Gastrocnemius medialis (tissue), 4 donors: ENCODE results near the gene GRID2. TPM values are rescaled to one million over a fixed set of nuclear protein-coding genes. Genes with fewer than 3 reads are reported as not detected.

ENCODE experiments used
- ATAC-seq, 2 donors: fragments of 150-250 bp; one replicate each; pipeline ENCODE4 v1.9.1; 2016
- DNase-seq, 2 donors: peaks; one replicate each; pipeline ENCODE4 v3.0.0-alpha.2; 2019
- H3K27ac ChIP-seq, 4 donors: fragments of 200-600 bp; sonication (generic); 1 replicate in 1 of 4; 2 replicates in 3 of 4; pipeline ENCODE4 v1.5.1; 2016 to 2018; ENCODE audit warnings: mild to moderate bottlenecking in 2 of 4, moderate library complexity in 1 of 4
- H3K27me3 ChIP-seq, 3 donors: fragments of 200-600 bp; sonication (generic) in 2 of 3; 1 replicate in 1 of 3; 2 replicates in 2 of 3; pipeline versions ENCODE4 v1.5.1 to v1.6.0; 2016 to 2019; ENCODE audit warnings: mild to moderate bottlenecking in 1 of 3, moderate library complexity in 1 of 3
- H3K36me3 ChIP-seq, 2 donors: fragments of 200-600 bp; sonication (generic) in 1 of 2; one replicate each; pipeline ENCODE4 v1.5.1; 2017 to 2018
- H3K4me1 ChIP-seq, 2 donors: fragments of 200-600 bp; sonication (generic) in 1 of 2; one replicate each; pipeline ENCODE4 v1.5.1; 2016 to 2017; ENCODE audit warnings: mild to moderate bottlenecking in 2 of 2
- H3K4me3 ChIP-seq, 4 donors: fragments of 200-600 bp; sonication (generic) in 3 of 4; 1 replicate in 1 of 4; 2 replicates in 3 of 4; pipeline ENCODE4 v1.5.1; 2016 to 2019; ENCODE audit warnings: mild to moderate bottlenecking in 2 of 4
- H3K9me3 ChIP-seq, 3 donors: fragments of 200-600 bp; sonication (generic) in 2 of 3; 1 replicate in 1 of 3; 2 replicates in 2 of 3; pipeline ENCODE4 v1.5.1; 2016 to 2019
- CTCF ChIP-seq, 5 experiments: fragments of 450-650 bp in 3 of 5; fragments of 200-600 bp in 2 of 5; sonication (generic) in 2 of 5; IDR thresholded peaks in 4 of 5; conservative IDR thresholded peaks in 1 of 5; 1 replicate in 4 of 5; 2 replicates in 1 of 5; pipeline ENCODE4 v1.5.1; 2016 to 2019; ENCODE audit warnings: antibody characterized with exemption in 5 of 5, mild to moderate bottlenecking in 3 of 5, moderate library complexity in 3 of 5
- POLR2A ChIP-seq, 2 donors: fragments of 450-650 bp; IDR thresholded peaks; one replicate each; pipeline ENCODE4 v1.6.1; 2017; ENCODE audit warnings: antibody characterized with exemption in 2 of 2, mild to moderate bottlenecking in 2 of 2, moderate library complexity in 2 of 2
- in situ Hi-C, 4 donors: fragments of 200-750 bp; cut with MboI; loops; one replicate each; pipeline versions ENCODE4 v1.15.0 to v1.8.0; 2017; ENCODE audit warnings: low sequenced_read_pairs in 4 of 4
- intact Hi-C: fragments of 100-400 bp; cut with DNase I; formaldehyde crosslinking; loops from one replicate; pipeline ENCODE4 v1.15.1; 2023; ENCODE audit warnings: low total_unique reads
- total RNA-seq, 4 donors: library from RNA; depleted of rRNA; stranded (reverse); fragments of >200 nt; gene quantifications; one replicate each; pipeline versions ENCODE4 v1.1.0 to v1.2.3, GENCODE V29; 2016

The GRID2 gene
- total RNA-seq, 4 donors from 2014 or later = not detected

DNA sequence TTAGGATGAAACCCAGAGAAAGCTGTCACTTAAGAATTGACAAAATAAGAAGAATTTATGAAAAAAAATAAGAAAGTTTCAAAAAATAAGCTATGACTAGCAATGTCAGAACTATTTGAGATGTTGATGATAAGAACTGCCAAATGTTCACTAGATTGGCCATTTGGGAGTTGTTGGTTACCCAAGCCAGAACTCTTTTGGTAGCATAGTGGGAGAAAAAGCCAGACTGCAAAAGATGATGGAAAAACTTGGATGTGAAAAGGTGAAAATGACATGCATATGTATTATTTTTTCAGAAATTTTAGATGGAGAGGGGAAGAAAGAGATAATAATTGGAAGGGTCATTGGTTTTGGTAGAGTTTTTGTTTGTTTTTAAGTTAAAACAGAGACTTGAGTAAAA is 1127.6 kb downstream of the GRID2 start:
- TF ChIP-seq CTCF (IDR thresholded peaks at IDR 0.05 in 4 of 5, conservative IDR thresholded peaks at IDR 0.05 in 1 of 5) (no peak), POLR2A (IDR thresholded peaks at IDR 0.05) (no peak)
- ATAC-seq = no peak
- H3K27ac ChIP-seq = no peak overlapping the region
- H3K9me3 ChIP-seq = no peaks in the 10 kb centered on the region
- H3K4me3 ChIP-seq = no peak overlapping the region
- intact Hi-C loops (no loop called here), in situ Hi-C loops (no loop called here)
- H3K27me3 ChIP-seq = no peaks in the 10 kb centered on the region
- no peaks in the 10 kb centered on the region for H3K4me1 ChIP-seq
- H3K36me3 ChIP-seq = no peaks in the 10 kb centered on the region
- no peak for DNase-seq

DNA sequence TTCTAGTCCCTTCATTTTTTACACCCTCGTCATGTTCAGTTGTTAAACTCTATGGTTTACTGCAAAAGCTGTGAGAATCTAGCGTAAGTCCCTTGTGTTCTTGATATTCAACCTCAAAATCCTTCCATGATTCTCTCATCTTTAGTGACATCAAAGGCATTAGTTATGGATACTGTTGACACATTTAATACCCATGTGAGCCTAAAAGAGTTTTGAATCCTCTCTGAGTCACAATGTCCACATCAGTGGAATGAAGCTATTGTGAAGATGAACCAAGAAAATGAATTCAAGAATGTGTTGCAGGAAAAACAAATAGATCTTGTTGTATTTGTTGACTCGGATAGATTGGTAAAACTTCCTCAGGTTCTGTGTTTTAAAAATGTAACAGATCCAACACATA is 1130.1 kb downstream of the GRID2 start:
- DNase-seq (no peak), ATAC-seq (no peak)
- intact Hi-C loops (no loop called here), in situ Hi-C loops (no loop called here)
- TF ChIP-seq CTCF (IDR thresholded peaks at IDR 0.05 in 4 of 5, conservative IDR thresholded peaks at IDR 0.05 in 1 of 5) (no peak), POLR2A (IDR thresholded peaks at IDR 0.05) (no peak)
- Histone ChIP-seq H3K27ac (no peak overlapping the region), H3K27me3 (no peaks in the 10 kb centered on the region), H3K36me3 (no peaks in the 10 kb centered on the region), H3K4me3 (no peak overlapping the region), H3K9me3 (no peaks in the 10 kb centered on the region), H3K4me1 (no peaks in the 10 kb centered on the region)

GRCh38 chr4:93436000-93436626 is 1132.3 kb downstream of the GRID2 start:
- H3K4me1 ChIP-seq = no peaks in the 10 kb centered on the region
- in situ Hi-C loops = no loop called here
- TF ChIP-seq CTCF (IDR thresholded peaks at IDR 0.05 in 4 of 5, conservative IDR thresholded peaks at IDR 0.05 in 1 of 5) (no peak), POLR2A (IDR thresholded peaks at IDR 0.05) (no peak)

DNA sequence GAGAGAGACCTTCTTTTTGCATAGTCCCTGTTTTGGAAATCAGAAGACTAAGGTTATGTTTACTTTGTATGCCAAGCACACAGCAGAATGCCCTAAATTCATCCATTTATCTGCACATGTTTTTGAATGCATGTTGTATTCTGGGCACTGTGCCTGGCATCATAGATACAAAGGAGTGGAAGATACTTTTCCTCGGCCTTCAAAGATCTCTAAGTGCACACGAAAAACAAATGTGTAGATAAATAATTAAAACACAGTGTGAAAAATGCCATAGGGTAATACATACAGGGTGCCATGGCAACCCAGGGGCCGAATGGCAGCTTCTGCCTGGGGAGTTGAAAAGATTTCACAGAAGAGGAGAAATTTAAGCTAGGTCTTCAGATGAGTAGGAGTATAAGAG is 1134.2 kb downstream of the GRID2 start:
- intact Hi-C loops = no loop called here
- ATAC-seq (no peak), DNase-seq (no peak)
- Histone ChIP-seq H3K9me3 (no peaks in the 10 kb centered on the region), H3K4me1 (no peaks in the 10 kb centered on the region), H3K27ac (no peak overlapping the region), H3K27me3 (no peaks in the 10 kb centered on the region), H3K36me3 (no peaks in the 10 kb centered on the region), H3K4me3 (no peak overlapping the region)
- in situ Hi-C loops = no loop called here
- TF ChIP-seq POLR2A (IDR thresholded peaks at IDR 0.05) = no peak
- no peak for TF ChIP-seq CTCF (IDR thresholded peaks at IDR 0.05 in 4 of 5, conservative IDR thresholded peaks at IDR 0.05 in 1 of 5)

More at GRCh38 chr4:93436000-93436626, 1132.3 kb downstream of the GRID2 start:
- Histone ChIP-seq H3K27me3 (no peaks in the 10 kb centered on the region), H3K27ac (no peak overlapping the region), H3K4me3 (no peak overlapping the region), H3K36me3 (no peaks in the 10 kb centered on the region), H3K9me3 (no peaks in the 10 kb centered on the region)
- intact Hi-C loops = no loop called here
- ATAC-seq = no peak
- DNase-seq = no peak

- H3K4me3 ChIP-seq = no peak overlapping the region
- H3K36me3 ChIP-seq = no peaks in the 10 kb centered on the region
- H3K4me1 ChIP-seq = no peaks in the 10 kb centered on the region
- no peaks in the 10 kb centered on the region for H3K9me3 ChIP-seq
- intact Hi-C loops (no loop called here), in situ Hi-C loops (no loop called here)
- no peaks in the 10 kb centered on the region for H3K27me3 ChIP-seq
- TF ChIP-seq POLR2A (IDR thresholded peaks at IDR 0.05) = no peak
- TF ChIP-seq CTCF (IDR thresholded peaks at IDR 0.05 in 4 of 5, conservative IDR thresholded peaks at IDR 0.05 in 1 of 5) = no peak
- DNase-seq (no peak), ATAC-seq (no peak)
- H3K27ac ChIP-seq = no peak overlapping the region
Observed at GRCh38 chr4:93444860-93445259, 1141.1 kb downstream of the GRID2 start.
